Activated naive CD8-positive, alpha-beta T cell treated with anti-CD3 and anti-CD28 coated beads, Interleukin-2, amount 10 ng/mL, durations not matched to agents 7 days and 5 days (primary cell): ENCODE results near the gene EFCAB8. TPM values are rescaled to one million over a fixed set of nuclear protein-coding genes. Genes with fewer than 3 reads are reported as not detected.

ENCODE experiments used
- ATAC-seq: fragments of 150-1000 bp; cut with Tn5 transposase; one replicate; pipeline ENCODE4 v1.10.0; 2021; ENCODE audit warnings: low read depth, moderate library complexity
- POLR2A ChIA-PET: fragments of 350-600 bp; sonication (Branson Sonifier 250); formaldehyde crosslinking; loops from one replicate; lab custom pipeline; 2021; ENCODE audit warnings: antibody characterized with exemption; lab: Charles Lee
- DNase-seq: peaks from one replicate; pipeline ENCODE4 v3.0.0; 2021
- H3K27ac Mint-ChIP-seq: one replicate; pipeline ENCODE4 v1.8.0; 2022; ENCODE audit warnings: mild to moderate bottlenecking, mixed read lengths
- H3K27me3 Mint-ChIP-seq: one replicate; pipeline ENCODE4 v1.8.0; 2022; ENCODE audit warnings: mild to moderate bottlenecking, moderate library complexity, mixed read lengths
- H3K36me3 Mint-ChIP-seq: one replicate; pipeline ENCODE4 v1.8.0; 2021; ENCODE audit warnings: mild to moderate bottlenecking, mixed read lengths
- H3K4me1 Mint-ChIP-seq: one replicate; pipeline ENCODE4 v1.8.0; 2021; ENCODE audit warnings: mixed read lengths
- H3K4me3 Mint-ChIP-seq: one replicate; pipeline ENCODE4 v1.8.0; 2022; ENCODE audit warnings: mild to moderate bottlenecking, moderate library complexity, mixed read lengths
- H3K9me3 Mint-ChIP-seq: one replicate; pipeline ENCODE4 v1.8.0; 2021; ENCODE audit warnings: mixed read lengths
- total RNA-seq, 2 experiments: library from RNA; stranded (reverse); gene quantifications; one replicate each; pipeline ENCODE4 v1.2.3, GENCODE V29; 2021

The EFCAB8 gene
- total RNA-seq, 2 experiments from 2014 or later = 0.47 to 0.77 TPM

DNA sequence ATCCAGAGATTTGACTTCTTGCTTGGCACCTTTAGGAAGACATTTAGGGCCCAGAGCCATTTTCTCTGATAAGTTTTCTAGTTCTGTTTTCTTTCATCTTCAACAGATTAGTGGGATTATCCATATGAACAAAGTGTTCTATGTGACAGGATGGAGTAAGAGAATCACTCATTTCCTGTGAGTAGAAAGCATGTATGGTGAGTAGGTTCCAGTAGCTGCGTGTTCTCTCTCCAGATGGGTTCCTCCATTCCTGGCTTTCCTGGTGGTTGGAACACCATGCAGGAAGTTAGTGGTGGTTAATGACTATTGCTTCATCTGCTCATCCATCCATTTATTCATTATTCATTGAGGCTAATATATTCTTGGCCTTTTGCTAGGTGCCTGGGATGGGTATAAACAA is 54.0 kb downstream of the EFCAB8 start:
- H3K4me1 Mint-ChIP-seq = no peaks in the 10 kb centered on the region
- no peaks in the 10 kb centered on the region for H3K27me3 Mint-ChIP-seq
- H3K9me3 Mint-ChIP-seq = peaks cover 9% of the 10 kb centered on the region
- DNase-seq (no peak), ATAC-seq (no peak)
- H3K36me3 Mint-ChIP-seq = peaks cover 7% of the 10 kb centered on the region
- no peak overlapping the region for H3K27ac Mint-ChIP-seq
- H3K4me3 Mint-ChIP-seq = no peak overlapping the region
- POLR2A ChIA-PET = no interaction called here

DNA sequence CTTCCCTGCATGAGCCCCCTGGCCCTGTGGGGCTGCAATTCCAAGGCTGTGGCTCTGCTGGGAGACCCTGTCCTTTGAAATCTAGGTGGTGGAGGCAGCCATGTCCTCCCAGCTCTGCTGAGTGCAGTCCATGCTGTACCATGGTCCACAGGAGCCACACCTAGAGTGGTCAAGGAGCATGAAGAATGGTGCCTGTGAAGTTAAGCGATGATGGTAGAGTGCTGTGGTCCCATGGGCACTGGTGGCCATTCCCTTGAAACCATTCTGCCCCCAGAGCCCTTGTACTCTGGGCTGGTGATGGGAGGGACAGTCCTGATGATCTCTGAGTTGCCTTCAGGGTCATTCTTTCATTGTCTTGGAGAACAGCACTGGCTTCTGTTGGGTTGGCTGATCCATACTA is 55.3 kb downstream of the EFCAB8 start:
- peaks cover 9% of the 10 kb centered on the region for H3K9me3 Mint-ChIP-seq
- ATAC-seq (no peak), DNase-seq (no peak)
- POLR2A ChIA-PET = no interaction called here
- no peak overlapping the region for H3K4me3 Mint-ChIP-seq
- H3K4me1 Mint-ChIP-seq = no peaks in the 10 kb centered on the region
- H3K27ac Mint-ChIP-seq = no peak overlapping the region
- peaks cover 7% of the 10 kb centered on the region for H3K36me3 Mint-ChIP-seq
- H3K27me3 Mint-ChIP-seq = no peaks in the 10 kb centered on the region

DNA sequence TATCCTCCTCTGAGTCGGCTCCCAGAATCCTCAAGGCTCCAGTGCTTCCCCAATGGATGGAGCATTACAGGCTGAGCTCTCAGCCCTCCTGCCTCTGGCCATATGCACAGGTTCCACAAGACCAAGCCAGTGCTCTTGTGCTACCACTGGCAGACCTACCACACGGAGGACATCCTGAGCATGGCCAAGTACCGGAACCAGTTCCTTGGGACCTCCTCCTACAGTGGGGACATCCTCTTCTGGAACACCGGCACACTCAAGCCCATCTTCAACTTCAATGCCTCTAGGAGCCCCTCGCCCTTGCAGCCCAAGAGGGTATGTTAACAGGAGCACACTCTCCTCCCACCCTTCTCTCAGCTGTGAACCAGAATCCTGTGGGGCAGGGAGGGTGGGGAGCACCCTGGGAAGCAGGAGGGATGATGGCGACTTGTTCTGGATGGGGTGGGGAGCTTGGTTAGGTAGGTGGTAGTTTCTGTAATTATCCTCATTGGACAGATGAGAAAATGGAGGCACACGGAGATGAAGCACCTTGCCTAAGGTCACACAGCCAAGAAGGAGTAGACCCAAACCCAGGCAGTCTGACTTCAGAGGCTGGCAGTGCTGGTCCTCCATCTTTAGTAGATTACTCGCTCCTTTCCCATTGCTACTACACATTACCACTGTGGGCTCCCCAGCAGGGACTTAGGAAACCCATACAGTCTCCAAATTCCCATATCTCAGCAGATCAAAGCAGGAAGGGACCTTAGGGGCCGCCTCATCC is 58.6 kb downstream of the EFCAB8 start:
- Mint-ChIP-seq H3K4me3 (no peak overlapping the region), H3K27me3 (no peaks in the 10 kb centered on the region), H3K4me1 (no peaks in the 10 kb centered on the region), H3K36me3 (peaks cover 7% of the 10 kb centered on the region), H3K9me3 (peaks cover 9% of the 10 kb centered on the region), H3K27ac (no peak overlapping the region)
- DNase-seq (no peak), ATAC-seq (no peak)
- POLR2A ChIA-PET = no interaction called here

DNA sequence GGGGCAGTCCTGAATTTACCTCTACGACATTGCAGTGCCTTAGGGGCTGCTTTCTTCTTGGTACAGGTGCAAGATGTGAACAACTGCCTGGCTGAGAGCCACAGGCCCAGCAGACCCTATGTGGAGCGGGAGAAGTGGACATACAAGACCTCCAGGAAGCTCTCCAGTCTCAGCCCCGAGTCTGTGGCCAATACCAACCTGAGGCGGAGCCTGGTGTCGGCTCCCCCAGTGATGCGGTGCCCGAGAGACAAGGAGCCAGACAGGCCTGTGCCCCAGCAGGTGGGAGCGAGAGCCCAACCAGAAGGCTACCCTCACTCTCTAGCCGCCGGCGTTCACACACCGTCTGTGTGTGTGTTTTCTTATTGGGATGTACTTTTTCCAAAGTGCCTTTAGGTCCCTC is 59.6 kb downstream of the EFCAB8 start:
- Mint-ChIP-seq H3K4me1 (no peaks in the 10 kb centered on the region), H3K9me3 (peaks cover 9% of the 10 kb centered on the region), H3K36me3 (peaks cover 7% of the 10 kb centered on the region), H3K4me3 (no peak overlapping the region), H3K27me3 (no peaks in the 10 kb centered on the region), H3K27ac (no peak overlapping the region)
- ATAC-seq (no peak), DNase-seq (no peak)
- POLR2A ChIA-PET = no interaction called here

DNA sequence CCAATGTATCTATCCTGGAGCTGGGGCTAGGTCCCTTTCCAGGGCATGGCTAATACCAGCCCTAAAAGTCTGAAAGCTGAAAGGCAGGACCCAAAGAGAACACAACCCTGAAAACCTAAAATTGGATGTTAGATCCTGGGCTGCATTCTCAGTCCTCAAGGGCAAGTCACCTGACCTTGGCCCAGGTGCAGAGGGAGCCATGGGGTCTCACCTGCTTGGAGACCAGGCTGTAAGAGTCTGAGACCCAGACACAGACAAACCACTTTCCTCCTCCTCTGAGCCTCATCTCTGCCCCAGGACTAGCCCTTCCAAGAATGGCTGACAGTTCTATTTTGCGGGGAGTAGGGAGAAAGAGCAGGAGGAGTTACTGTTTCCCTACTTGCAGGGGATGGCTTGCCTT is 60.0 kb downstream of the EFCAB8 start:
- Mint-ChIP-seq H3K27me3 (no peaks in the 10 kb centered on the region), H3K4me3 (no peak overlapping the region), H3K36me3 (peaks cover 7% of the 10 kb centered on the region), H3K9me3 (peaks cover 9% of the 10 kb centered on the region), H3K27ac (no peak overlapping the region), H3K4me1 (no peaks in the 10 kb centered on the region)
- POLR2A ChIA-PET = no interaction called here
- ATAC-seq = no peak
- no peak for DNase-seq

DNA sequence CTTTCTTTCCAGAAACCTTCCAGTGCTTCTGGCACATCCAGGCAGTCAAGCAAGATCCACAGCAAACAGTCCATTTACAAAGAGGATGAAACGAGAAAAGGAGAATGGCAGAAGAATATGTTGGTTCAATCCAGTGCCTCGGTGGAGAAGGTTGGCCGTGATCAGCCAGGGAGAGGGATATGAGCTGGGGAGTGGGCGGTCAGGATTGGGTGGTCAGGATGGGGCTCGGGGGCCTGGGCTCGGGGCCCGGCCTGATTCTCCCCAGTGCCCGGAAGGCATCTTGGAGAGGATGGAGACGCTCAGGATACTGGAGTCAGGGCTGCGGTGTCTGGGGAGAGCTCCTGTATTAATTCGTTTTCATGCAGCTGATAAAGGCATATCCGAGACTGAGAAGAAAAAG is 61.3 kb downstream of the EFCAB8 start:
- no peaks in the 10 kb centered on the region for H3K27me3 Mint-ChIP-seq
- POLR2A ChIA-PET = no interaction called here

DNA sequence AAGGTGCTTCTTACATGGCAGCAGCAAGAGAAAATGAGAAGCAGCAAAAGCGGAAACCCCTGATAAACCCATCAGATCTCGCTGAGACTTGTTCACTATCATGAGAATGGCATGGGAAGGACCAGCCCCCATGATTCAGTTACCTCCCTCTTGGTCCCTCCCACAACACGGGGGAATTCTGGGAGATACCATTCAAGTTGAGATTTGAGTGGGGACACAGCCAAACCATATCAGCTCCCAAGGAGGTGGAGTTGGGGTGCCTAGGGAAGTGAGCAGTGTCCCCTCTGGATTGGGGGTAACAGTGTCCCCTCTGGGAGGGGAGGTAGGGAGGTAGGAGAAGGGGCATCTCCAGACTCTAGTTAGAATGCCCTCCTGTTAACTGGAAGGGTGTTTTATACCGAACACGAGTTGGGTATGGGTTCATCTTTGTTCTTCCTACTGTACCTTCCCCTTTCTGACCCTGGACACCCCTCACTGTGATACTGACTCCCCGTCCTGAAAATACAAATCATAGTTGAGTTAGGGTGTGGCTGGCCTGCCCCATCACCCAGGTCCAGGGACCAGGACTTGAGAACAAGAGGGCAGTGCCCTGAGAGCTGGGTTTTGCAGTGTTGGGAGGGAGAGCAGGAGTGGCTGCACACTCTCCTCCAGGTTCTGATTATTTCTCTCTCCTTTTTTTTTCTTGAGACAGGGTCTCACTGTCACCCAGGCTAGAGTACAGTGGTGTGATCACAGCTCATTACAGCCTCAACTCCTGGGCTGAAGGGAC is 62.0 kb downstream of the EFCAB8 start:
- Mint-ChIP-seq H3K9me3 (peaks cover 2% of the 10 kb centered on the region), H3K27me3 (no peaks in the 10 kb centered on the region), H3K4me1 (no peaks in the 10 kb centered on the region), H3K4me3 (no peak overlapping the region), H3K36me3 (peaks cover 2% of the 10 kb centered on the region), H3K27ac (no peak overlapping the region)
- no peak for DNase-seq
- POLR2A ChIA-PET = no interaction called here
- no peak for ATAC-seq

More for the DNA sequence above, 61.3 kb downstream of the EFCAB8 start:
- no peak overlapping the region for H3K4me3 Mint-ChIP-seq
- H3K4me1 Mint-ChIP-seq = no peaks in the 10 kb centered on the region
- ATAC-seq = no peak
- H3K9me3 Mint-ChIP-seq = peaks cover 5% of the 10 kb centered on the region
- no peak for DNase-seq
- H3K36me3 Mint-ChIP-seq = peaks cover 6% of the 10 kb centered on the region
- no peak overlapping the region for H3K27ac Mint-ChIP-seq

DNA sequence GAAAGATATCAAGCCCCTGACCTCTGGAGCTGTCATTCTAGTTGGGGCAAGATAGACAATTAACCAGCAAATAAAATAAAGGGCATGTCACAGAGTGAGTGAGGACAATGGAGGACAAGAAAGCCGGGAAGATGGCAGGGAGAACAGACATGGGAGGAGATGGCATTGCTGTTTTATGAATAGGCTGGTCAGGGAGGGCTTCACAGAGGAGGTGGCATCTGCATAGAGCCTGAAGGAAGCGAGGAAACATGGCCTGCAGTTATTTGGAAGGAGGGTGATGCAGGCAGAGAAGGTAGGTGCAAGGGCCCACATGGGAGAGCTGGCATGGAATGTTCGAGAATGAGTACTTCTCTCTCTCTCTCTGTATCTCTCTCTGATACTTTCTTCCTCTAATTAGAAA is 63.7 kb downstream of the EFCAB8 start:
- ATAC-seq (no peak), DNase-seq (no peak)
- Mint-ChIP-seq H3K36me3 (no peaks in the 10 kb centered on the region), H3K4me1 (no peaks in the 10 kb centered on the region), H3K9me3 (no peaks in the 10 kb centered on the region), H3K27me3 (no peaks in the 10 kb centered on the region), H3K4me3 (no peak overlapping the region), H3K27ac (no peak overlapping the region)
- POLR2A ChIA-PET = no interaction called here

DNA sequence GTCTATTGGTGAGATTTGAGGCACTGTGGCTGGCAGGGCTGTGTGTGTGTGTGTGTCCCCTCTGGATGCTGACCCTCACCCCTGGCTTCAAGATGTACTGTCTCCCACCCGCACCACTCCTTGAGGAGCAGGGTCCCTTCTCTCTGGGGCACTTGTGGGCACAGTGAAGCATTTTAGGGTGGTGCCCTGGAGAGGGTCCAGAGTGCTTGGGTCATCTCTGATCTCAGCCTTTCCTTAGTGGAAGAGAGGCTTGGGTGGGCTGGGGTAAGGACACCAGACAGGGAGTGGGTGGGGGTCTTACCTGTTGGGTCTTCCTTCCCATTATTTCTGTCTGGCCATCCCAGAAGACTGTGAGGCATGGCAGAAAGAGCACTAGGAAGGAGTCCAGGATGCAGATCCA is 66.1 kb downstream of the EFCAB8 start:
- Mint-ChIP-seq H3K4me3 (no peak overlapping the region), H3K27ac (no peak overlapping the region), H3K36me3 (no peaks in the 10 kb centered on the region), H3K4me1 (peaks cover 1% of the 10 kb centered on the region), H3K9me3 (no peaks in the 10 kb centered on the region), H3K27me3 (peaks cover 5% of the 10 kb centered on the region)
- no peak for ATAC-seq
- no peak for DNase-seq
- POLR2A ChIA-PET = no interaction called here

DNA sequence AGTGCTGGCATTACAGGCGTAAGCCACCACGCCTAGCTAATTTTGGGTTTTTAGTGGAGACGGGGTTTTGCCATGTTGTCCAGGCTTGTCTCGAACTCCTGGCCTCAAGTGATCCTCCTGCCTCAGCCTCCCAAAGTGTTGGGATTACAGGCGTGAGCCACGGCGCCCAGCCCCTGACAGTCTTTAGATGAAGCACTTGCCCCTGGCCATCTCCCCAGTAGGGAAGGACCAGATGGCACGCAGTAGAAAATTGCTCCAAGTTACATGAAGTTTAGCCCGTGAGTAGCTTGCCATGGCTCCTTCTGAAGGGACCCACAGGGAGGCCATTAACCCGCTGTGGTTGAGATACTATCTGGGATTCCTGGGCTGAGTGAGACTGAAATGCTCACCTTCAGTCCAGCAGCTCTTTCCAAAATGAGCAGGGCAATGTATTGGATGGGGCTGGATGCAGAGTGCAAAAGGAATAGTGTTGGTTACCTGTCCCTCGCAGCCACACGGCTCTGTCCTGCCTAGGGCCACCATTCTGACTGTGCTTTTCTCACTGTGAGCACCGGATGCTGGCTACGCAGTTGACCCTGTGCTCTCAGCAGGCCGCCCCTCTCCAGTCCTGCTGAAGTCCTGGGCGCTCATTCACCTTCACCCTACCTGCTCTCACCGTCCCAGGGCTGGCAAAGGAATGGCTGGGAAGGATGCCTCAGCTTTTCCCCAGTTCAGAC is 66.9 kb downstream of the EFCAB8 start:
- no peaks in the 10 kb centered on the region for H3K36me3 Mint-ChIP-seq
- H3K9me3 Mint-ChIP-seq = no peaks in the 10 kb centered on the region
- H3K27ac Mint-ChIP-seq = no peak overlapping the region
- peaks cover 1% of the 10 kb centered on the region for H3K4me1 Mint-ChIP-seq
- DNase-seq (no peak), ATAC-seq (no peak)
- peaks cover 5% of the 10 kb centered on the region for H3K27me3 Mint-ChIP-seq
- POLR2A ChIA-PET = no interaction called here
- H3K4me3 Mint-ChIP-seq = no peak overlapping the region

DNA sequence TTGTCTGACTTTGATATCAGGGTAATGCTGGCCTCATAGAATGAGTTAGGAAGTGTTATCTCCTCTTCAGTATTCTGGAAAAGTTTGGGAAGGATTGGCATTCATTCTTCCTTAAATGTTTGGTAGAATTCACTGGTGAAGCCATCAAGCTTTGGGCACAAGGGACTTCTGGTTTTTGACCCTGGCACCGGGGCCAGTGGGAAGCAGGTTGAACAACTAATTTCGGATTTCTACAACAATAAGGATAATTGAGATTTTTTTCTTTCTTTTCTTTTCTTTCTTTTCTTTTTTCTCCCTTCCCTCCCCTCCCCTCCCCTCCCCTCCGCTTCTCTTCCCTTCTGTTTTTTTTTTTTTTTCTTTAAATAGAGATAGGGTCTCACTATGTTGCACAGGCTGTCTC is 70.4 kb downstream of the EFCAB8 start:
- H3K4me1 Mint-ChIP-seq = peaks cover 1% of the 10 kb centered on the region
- H3K36me3 Mint-ChIP-seq = no peaks in the 10 kb centered on the region
- no peak overlapping the region for H3K27ac Mint-ChIP-seq
- DNase-seq (no peak), ATAC-seq (no peak)
- H3K9me3 Mint-ChIP-seq = no peaks in the 10 kb centered on the region
- H3K27me3 Mint-ChIP-seq = peaks cover 5% of the 10 kb centered on the region
- H3K4me3 Mint-ChIP-seq = no peak overlapping the region
- POLR2A ChIA-PET = no interaction called here

DNA sequence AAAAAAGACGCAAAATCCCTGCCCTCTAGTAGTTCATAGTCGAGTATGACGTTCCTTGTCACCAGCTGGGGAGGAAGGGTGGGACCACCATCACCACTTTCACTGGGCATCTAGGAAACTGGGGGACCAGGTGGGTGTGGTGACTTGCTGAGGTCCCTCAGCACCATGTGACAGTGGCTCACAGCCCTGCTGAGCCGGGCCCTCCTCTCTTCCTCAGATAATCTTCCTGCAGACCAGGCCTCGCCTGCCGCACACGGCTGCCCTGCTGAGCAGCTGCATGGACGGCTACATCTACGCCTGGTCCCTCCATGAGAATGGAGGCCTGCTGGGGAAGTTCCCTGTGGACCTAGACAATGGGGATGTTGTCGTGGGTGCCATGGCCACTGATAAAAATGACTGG is 71.5 kb downstream of the EFCAB8 start:
- no peak overlapping the region for H3K4me3 Mint-ChIP-seq
- no peak overlapping the region for H3K27ac Mint-ChIP-seq
- no peaks in the 10 kb centered on the region for H3K36me3 Mint-ChIP-seq
- no peaks in the 10 kb centered on the region for H3K9me3 Mint-ChIP-seq
- H3K27me3 Mint-ChIP-seq = peaks cover 5% of the 10 kb centered on the region
- ATAC-seq (no peak), DNase-seq (no peak)
- H3K4me1 Mint-ChIP-seq = peaks cover 1% of the 10 kb centered on the region
- POLR2A ChIA-PET = no interaction called here

DNA sequence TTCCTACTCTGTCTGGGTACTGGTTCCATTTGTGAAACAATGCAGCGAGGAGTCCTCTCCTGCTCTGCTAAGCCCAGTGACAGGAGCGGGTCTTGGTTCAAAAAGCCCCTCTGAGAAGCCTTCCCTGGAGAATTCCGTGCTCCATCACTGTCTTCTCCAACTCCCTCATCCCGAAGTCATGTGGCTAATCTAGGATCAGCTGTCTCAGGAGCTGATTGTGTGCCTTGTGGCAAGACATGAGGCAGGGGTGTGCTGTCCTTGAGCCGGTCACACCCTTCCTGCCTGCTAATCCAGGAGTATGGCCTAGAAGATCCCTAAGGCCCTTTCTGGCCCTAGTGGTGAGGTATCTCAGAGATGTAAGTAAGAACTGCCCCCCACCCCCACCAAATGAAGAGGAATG is 72.0 kb downstream of the EFCAB8 start:
- H3K9me3 Mint-ChIP-seq = no peaks in the 10 kb centered on the region
- POLR2A ChIA-PET = no interaction called here

More for the DNA sequence above, 72.0 kb downstream of the EFCAB8 start:
- Mint-ChIP-seq H3K36me3 (no peaks in the 10 kb centered on the region), H3K27ac (no peak overlapping the region), H3K4me1 (peaks cover 1% of the 10 kb centered on the region), H3K27me3 (peaks cover 5% of the 10 kb centered on the region), H3K4me3 (no peak overlapping the region)
- ATAC-seq (no peak), DNase-seq (no peak)
